ENCODE data around the gene NACC1.

The NACC1 gene

DNA sequence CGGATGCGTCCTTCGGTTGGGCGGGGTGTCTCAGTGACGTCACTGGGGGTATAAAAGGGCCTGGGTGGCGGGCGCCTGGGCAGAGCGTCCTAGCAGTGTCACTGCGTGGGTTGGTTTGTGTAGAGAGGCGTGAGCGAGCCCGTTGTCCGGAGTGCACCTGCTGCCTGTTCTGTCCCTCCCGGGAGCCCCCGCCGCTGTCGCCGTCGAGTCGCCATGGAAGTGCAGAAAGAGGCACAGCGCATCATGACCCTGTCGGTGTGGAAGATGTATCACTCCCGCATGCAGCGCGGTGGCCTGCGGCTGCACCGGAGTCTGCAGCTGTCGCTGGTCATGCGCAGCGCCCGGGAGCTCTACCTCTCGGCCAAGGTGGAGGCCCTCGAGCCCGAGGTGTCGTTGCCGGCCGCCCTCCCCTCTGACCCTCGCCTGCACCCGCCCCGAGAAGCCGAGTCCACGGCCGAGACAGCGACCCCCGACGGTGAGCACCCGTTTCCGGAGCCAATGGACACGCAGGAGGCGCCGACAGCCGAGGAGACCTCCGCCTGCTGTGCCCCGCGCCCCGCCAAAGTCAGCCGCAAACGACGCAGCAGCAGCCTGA, 35.0 kb downstream of the NACC1 start:
- TF ChIP-seq POLR2AphosphoS5 (IDR thresholded peaks at IDR 0.05; ENCODE audit: low read depth) (peak; percentile 100), SPI1 (IDR thresholded peaks at IDR 0.05; ENCODE audit: borderline replicate concordance, low read depth) (no peak), REST (IDR thresholded peaks at IDR 0.05; ENCODE audit: insufficient replicate concordance, low read depth) (peak; percentile 79)
- DNase-seq (ENCODE audit: low read depth in 1 of 2, low spot score in 1 of 2): peak; percentile 96 to 99
- Histone ChIP-seq H3K27ac (replicated peaks) (peak overlapping the region; percentile 97), H3K27me3 (ENCODE audit: insufficient read depth, poor library complexity, severe bottlenecking) (no peaks in the 10 kb centered on the region), H3K4me3 (replicated peaks; ENCODE audit: insufficient read depth, low read length) (peak overlapping the region; percentile 68)

DNA sequence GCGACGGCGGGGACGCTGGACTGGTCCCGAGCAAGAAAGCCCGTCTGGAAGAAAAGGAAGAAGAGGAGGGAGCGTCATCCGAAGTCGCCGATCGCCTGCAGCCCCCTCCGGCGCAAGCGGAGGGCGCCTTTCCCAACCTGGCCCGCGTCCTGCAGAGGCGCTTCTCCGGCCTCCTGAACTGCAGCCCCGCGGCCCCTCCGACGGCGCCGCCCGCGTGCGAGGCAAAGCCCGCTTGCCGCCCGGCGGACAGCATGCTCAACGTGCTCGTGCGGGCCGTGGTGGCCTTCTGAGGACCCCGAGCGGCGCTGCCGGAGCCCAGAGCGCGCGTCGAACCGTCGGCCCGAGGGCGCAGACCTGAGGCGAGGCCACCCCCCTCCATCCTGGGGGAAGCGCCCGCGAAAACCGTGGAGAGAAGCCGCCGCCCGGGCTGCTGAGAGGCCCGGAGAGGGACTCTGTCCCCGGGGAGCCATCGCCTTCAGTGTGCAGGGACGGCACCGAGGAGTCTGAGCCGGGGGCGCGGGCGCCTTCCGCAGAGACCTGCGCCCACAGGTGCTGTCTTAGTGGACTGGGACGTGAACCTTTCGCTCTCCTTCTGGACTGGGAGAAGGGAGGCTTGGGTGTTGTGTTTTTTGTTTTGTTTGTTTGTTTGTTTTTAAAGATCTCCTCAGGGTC, 35.6 kb downstream of the NACC1 start:
- no peaks in the 10 kb centered on the region for H3K27me3 ChIP-seq (ENCODE audit: insufficient read depth, poor library complexity, severe bottlenecking)
- DNase-seq (ENCODE audit: low read depth in 1 of 2, low spot score in 1 of 2): no peak
- H3K27ac ChIP-seq (replicated peaks): peak overlapping the region; percentile 97
- peak overlapping the region; percentile 68 for H3K4me3 ChIP-seq (replicated peaks; ENCODE audit: insufficient read depth, low read length)
- no peak for TF ChIP-seq POLR2AphosphoS5 (IDR thresholded peaks at IDR 0.05; ENCODE audit: low read depth)

DNA sequence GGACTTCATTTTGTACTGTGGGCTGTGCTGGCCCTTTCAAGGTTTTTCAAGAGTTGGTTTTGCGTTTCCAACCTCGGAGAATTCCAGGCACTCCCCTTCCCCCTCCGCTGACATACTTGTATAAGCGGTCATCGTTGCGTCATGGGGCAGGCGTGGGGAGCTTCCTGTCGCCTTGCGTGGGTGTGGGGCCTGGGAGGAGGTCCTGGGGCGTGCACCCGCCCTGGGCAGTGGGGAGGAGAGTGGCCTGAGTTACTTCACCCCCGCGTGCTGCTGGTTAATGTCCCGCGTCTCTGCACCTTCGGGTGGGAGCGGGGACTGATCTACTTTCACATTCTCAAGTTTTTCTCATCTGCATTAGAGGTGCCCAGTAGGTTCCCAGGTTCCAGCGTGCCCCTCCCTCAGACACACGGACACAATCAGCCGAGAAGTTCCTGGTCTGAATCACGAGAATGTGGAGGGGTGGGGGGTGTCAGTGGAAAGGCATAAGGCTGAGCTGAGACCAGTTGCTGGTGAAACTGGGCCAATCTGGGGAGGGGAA, 36.2 kb downstream of the NACC1 start:
- DNase-seq (ENCODE audit: low read depth in 1 of 2, low spot score in 1 of 2): peak; percentile 65 to 85
- Histone ChIP-seq H3K27me3 (ENCODE audit: insufficient read depth, poor library complexity, severe bottlenecking) (no peaks in the 10 kb centered on the region), H3K4me3 (replicated peaks; ENCODE audit: insufficient read depth, low read length) (peak overlapping the region; percentile 68), H3K27ac (replicated peaks) (peak overlapping the region; percentile 97)
- TF ChIP-seq, protein P1, sequence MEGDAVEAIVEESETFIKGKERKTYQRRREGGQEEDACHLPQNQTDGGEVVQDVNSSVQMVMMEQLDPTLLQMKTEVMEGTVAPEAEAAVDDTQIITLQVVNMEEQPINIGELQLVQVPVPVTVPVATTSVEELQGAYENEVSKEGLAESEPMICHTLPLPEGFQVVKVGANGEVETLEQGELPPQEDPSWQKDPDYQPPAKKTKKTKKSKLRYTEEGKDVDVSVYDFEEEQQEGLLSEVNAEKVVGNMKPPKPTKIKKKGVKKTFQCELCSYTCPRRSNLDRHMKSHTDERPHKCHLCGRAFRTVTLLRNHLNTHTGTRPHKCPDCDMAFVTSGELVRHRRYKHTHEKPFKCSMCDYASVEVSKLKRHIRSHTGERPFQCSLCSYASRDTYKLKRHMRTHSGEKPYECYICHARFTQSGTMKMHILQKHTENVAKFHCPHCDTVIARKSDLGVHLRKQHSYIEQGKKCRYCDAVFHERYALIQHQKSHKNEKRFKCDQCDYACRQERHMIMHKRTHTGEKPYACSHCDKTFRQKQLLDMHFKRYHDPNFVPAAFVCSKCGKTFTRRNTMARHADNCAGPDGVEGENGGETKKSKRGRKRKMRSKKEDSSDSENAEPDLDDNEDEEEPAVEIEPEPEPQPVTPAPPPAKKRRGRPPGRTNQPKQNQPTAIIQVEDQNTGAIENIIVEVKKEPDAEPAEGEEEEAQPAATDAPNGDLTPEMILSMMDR (IDR thresholded peaks at IDR 0.05; ENCODE audit: insufficient read depth, low read length): no peak
- TF ChIP-seq REST (IDR thresholded peaks at IDR 0.05; ENCODE audit: insufficient replicate concordance, low read depth) (peak; percentile 12), POLR2AphosphoS5 (IDR thresholded peaks at IDR 0.05; ENCODE audit: low read depth) (peak; percentile 82), GABPA (IDR thresholded peaks at IDR 0.05; ENCODE audit: low read depth) (no peak)

DNA sequence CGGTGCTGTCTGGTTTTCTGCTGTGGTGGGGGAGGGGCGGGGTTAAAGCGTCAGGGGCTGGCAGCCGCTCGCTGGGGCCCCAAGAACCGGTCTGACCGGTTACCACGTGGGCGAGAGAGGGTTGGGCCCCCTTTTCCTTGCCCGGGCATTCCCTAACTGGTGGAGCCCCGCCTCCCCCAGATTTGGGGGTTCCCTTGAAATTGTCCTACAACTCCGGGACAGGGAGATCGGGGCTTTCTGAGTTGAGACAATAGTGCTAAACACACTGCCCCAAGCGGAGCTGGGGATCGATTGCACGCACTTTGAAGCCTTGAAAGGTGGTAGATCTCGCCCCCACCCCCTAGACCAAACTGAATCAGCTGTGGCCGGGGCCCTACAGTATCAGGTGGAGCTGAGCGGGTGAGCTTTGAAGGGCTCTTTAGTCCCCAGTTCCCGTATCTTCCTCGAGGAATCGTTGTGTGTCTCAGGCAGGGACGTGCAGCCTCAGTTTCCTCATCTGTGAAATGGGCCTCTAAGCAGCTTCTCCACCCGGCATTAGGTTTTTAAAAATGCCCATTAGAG, 36.9 kb downstream of the NACC1 start:
- TF ChIP-seq, protein P1 (IDR thresholded peaks at IDR 0.05; ENCODE audit: insufficient read depth, low read length): peak; percentile 13
- TF ChIP-seq SPI1 (IDR thresholded peaks at IDR 0.05; ENCODE audit: borderline replicate concordance, low read depth): no peak
- no peak for TF ChIP-seq GABPA (IDR thresholded peaks at IDR 0.05; ENCODE audit: low read depth)
- TF ChIP-seq REST (IDR thresholded peaks at IDR 0.05; ENCODE audit: insufficient replicate concordance, low read depth): no peak
- peak; percentile 75 for TF ChIP-seq POLR2AphosphoS5 (IDR thresholded peaks at IDR 0.05; ENCODE audit: low read depth)
- Histone ChIP-seq H3K4me3 (replicated peaks; ENCODE audit: insufficient read depth, low read length) (peak overlapping the region; percentile 68), H3K27me3 (ENCODE audit: insufficient read depth, poor library complexity, severe bottlenecking) (no peaks in the 10 kb centered on the region), H3K27ac (replicated peaks) (peak overlapping the region; percentile 97)
- peak in 1 of 2 experiments; percentile 58 for DNase-seq (ENCODE audit: low read depth in 1 of 2, low spot score in 1 of 2)
